HG02588 (cell line): Measurements from ENCODE around the gene GPR37L1.

Experiments used
- ATAC-seq: cut with Tn5 transposase; IDR thresholded peaks from one replicate; pipeline ENCODE4 v1.9.1; 2021; ENCODE audit warnings: mild to moderate bottlenecking, moderate library complexity; ENCODE audit not compliant: unreplicated experiment

Gene GPR37L1, protein sequence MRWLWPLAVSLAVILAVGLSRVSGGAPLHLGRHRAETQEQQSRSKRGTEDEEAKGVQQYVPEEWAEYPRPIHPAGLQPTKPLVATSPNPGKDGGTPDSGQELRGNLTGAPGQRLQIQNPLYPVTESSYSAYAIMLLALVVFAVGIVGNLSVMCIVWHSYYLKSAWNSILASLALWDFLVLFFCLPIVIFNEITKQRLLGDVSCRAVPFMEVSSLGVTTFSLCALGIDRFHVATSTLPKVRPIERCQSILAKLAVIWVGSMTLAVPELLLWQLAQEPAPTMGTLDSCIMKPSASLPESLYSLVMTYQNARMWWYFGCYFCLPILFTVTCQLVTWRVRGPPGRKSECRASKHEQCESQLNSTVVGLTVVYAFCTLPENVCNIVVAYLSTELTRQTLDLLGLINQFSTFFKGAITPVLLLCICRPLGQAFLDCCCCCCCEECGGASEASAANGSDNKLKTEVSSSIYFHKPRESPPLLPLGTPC

DNA sequence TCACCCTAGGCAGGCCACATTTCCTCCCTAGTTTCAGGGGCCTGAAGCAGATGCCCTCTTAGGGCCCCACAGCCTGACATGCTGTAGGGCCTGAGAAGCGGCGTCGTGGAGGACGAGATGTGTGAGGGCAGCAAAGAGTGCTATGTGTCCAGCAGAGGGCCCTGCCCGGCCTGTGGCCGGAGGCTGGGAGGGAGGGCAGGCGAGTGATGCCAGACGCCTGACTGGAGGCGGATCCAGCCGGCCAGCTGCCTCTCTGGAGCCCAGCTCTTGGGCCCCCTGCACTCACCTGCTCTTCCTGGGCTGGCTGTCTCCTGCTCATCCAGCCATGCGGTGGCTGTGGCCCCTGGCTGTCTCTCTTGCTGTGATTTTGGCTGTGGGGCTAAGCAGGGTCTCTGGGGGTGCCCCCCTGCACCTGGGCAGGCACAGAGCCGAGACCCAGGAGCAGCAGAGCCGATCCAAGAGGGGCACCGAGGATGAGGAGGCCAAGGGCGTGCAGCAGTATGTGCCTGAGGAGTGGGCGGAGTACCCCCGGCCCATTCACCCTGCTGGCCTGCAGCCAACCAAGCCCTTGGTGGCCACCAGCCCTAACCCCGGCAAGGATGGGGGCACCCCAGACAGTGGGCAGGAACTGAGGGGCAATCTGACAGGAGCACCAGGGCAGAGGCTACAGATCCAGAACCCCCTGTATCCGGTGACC lies at the start of gene GPR37L1:
GPR37L1 (plus strand) TSS at position 279 of the 697 bp plus-strand sequence; CDS start at position 326, 47 bp downstream.
- ATAC-seq: no peak

DNA sequence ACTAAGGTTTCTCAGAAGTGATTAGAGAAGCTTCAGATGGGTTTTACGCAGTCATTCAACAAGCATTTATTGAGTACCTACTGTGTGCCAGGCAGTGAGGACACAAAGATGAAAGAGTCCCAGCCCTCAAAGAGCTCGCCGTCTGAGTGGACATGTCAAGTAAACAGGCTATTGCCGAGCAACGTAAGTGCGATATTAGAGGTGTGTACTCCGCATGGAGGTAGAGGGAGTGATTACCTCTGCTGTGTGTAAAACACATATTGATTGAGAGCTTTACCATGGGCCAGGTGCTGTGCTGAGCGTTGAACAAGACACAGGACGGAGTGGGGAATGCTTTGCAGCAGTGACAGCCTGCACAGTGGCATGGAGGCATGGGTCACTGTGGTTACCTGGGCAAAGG lies 49.5 kb upstream of the GPR37L1 start:
- ATAC-seq: no peak

DNA sequence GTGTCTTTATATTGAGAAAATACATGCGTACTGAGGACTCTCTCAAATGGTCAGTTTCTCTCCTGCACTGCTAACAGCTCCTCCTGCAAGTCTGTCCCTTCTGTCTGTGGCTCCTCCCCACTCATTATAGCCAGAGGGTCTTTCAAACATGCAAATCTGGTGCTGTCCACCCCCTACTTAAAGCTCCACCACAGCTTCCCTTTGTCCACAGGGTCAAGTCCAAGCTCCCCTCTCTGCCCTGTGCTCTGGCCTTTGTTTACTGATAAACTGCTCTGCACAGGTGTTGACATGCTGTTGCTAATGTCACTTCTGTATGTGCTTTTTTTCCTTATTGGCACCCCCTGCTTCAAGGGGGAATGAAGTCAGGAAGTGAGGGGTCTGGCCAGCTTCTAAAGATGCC lies 47.7 kb upstream of the GPR37L1 start:
- no peak for ATAC-seq

DNA sequence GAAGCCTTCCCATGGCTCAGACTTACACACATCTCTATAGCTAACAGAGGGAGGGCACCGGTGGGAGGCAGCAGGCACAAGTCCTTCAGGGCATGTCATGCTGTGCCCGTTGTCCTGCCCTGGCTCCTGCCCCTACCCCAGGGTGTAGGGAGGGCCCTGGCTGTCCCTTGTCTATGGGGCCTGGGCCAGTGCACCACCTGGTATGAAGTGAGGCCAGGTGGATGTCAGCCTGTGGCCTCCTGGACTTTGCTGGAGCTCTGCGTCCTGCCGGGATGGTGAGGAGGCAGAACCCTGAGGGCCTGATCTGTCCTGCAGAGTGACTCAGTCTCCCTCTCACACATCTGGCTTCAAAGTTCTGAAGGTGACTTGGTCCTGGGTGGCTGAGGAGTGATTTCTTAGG lies 47.3 kb upstream of the GPR37L1 start:
- ATAC-seq: no peak

DNA sequence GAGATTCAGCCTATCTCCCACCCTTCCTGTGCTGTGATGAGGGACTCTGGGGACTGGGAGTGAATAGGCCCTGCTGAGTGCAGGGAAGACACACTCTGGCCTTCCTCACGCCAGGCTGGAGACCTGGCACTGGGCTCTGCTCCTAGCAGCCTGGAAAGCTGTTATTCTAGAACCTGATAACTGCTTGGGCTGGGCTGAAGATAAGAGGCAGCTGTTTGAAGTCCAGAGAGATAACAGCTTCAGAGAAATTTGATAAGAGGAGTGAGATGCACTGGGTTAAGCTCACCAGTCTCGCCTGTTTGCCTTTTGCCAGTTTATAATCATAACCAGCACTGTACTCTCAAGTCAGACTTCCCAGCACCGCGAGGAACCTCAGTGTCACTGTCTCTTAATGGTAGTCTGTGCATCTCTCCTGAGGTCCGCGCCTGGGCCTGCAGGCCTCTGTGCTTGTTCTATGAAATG lies 46.6 kb upstream of the GPR37L1 start:
- ATAC-seq: no peak

DNA sequence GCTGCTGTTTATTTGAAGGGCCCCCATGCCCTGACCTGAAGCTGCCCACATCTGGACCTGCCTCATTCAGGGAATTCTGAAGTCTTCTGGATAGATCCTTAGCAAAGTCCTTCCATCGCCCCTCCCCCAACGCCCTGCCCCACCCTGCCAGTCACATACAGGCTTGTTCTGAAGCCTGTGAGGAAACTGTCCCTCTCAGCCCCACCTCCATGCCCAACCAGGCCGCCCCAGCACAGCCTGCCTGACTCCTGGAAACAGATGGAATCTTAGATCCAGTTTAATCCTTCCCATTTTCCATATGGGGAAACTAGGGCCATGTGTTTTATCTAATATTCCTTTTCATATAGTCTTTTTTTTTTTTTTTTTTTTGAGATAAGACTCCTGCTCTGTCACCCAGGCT lies 44.5 kb upstream of the GPR37L1 start:
- no peak for ATAC-seq

DNA sequence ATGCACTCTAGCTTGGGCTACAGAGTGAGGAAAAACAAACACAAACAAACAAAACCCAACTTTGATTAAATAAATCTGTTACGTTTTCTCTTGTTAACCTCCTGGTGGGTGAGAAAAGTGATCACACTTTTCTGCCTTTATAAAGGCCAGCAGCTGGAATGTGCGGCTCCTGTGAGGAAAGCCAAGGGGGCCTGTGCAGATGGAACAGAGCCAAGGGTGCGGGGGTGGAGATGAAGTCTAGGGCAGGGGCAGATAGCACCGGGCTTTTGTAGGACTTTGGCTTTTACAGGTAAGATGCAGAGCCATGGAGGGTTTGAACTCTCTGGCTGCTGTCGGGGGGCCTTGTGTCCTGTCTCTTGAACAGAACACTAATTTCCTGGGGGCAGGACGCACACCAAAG lies 40.7 kb upstream of the GPR37L1 start:
- no peak for ATAC-seq

DNA sequence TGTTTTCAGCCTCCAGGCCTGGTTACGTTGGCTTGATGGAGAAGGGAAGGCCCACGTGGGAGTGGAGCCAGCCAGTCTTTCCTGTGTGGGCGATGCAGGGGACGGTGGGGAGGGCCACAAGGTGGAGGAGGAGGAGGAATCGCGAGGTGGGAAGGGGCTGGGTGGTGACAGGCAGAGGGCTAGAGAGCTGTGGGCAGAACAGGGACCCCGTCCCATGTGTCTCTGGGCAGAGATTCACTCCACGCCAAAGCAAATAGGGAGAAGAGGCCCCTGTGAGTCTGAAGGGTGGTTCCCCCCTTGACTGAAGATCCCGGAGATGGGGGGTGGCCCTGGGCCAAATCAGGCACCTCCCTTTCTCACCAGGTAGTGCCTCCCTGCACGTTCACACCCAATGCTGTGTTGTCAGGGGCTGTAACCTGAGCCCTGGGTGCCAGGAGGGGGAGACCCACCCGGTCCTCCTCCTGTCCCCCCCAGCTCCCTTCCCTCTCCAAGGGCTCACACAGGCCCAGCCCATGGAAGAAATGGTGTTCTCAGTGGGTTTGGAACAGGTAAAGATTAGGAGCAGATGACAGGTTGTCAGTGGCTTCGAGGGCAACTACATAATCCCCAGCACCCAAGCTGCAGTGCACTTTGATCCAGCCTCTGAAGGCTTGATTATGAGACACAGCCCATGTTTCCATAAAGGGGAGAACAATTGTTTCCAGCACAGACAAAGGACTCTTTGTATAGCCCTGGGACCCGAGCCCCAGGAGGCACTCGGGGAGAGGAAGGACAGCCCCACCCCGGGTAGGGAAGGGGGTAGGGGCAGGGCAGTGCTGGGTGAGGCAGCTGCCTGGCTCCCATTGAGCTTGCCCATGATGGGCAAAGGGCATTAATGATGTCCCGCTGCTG lies 37.7 kb upstream of the GPR37L1 start:
- ATAC-seq: no peak

DNA sequence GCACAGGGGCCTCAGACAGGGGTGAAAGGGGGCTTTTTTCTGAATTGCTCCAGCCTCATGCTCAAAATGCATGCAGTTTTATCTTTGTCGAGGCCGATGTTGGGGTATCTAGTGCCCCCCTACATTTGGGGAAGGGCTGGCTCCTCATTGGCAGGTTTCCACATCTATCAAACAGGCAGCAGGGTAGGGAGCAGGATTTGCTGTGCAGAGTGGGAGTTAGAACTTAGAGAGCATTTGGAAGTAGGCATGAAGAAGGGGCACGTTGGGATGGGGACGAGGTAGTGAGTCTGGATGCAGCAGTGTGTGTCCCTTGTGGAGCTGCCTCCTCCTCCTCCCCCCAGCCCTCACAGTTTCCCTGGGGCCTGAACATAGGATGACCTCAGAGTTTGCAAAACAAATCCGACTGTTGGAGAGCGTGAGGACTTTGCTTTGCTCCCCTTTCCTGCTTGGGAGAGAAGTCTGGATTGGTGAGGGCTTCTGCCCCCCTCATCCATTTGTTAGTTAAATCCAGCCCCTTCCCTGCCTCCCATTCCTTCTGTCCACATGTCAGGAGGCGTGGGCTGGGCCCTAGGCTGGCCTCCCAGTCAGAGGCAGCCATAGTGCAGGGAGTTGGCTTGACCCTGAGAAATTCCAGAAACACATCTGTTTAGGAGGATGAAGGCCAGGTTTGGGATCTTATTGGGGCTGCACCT lies 36.9 kb upstream of the GPR37L1 start:
- no peak for ATAC-seq

DNA sequence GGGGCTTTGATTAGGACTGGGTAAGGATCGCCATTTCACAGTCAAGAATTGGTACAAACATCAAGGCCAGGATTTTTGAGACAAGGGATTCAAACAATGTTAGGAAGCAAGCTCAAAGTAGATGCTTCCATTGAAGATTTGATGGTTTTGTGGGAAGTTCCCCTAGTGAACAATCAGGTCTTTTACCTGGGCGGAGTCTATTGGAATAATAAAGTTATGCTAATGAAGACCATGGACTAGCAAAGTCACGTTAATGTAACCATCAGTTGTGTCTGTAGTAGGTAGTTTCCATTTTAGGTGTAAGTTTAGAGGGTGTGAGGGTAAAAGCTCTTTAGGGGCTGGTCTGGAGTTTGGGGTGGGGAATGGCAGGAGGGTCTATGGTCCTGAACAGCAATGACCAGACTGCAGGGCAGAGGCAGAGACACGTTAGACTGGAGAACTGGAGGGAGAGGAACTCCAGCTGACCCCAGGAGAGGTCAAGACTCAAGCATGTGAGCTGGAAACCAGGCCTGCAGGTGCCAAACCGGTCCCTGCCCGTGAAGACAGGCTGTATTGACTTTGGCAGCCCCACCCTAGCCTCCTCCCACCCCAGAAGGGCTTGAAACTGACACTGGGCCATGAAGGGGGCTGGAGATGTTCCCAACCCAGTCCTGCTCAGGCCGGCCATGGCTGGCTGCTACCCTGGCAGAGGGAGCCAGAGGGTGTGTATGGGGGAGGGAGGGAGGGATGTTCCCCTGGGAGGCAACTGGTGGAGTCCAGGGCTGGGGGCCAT lies 36.0 kb upstream of the GPR37L1 start:
- no peak for ATAC-seq

DNA sequence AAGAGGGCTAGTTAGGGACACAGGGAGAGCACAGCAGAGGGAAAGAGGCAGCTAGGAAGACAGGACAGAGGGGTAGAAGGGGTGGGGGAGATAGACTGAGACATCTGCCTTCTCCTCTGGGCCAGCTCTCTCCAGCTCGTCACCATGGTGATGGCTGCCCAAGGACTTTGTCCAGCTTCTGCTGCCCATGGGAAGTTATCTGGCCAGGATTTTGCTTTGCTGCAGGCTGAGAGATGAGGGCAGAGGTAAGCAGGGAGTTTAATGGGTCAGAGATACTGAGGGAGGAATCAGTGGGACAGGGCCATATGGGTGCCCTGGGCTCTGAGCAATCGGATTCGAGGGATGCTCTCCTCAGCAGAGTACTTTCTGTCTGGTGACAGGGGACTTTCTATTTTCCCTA lies 34.5 kb upstream of the GPR37L1 start:
- ATAC-seq: no peak

DNA sequence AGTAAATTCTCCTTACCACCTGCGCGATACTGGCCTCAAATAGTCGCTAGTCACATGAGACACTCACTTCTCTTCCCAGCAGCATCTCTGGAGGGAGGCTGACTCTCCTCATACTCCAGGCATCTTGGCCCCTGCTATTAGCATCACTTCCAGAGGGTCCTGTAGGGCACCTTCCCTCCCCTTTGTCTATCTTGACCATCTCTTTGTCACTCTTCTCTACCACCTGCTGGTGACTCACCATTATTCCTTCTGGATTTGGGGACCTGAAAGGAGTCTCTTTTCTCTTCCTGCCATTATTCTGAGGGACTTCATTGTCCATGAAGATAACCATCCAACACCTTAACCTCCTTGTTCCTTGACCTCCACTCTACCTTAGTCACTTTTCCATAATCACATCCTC lies 31.7 kb upstream of the GPR37L1 start:
- ATAC-seq: no peak

DNA sequence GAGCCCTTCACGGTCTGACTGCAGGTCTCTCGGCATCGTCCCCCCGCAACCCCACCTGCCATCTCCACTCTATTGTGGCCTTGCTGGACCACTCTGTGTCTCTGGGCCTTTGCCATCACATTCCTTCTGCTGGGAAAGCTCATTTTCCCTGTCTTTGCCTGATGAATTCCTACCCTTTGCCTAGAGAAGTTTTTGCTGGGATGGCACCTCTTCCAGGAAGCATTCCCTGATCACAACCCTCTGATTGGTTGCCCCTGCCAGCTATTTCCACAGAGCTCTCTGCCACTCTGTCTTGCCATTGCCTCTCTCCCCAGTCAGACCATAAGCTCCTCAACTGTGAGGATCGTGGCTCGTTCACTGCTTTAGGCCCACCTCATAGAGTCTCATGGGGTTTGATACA lies 28.9 kb upstream of the GPR37L1 start:
- no peak for ATAC-seq

DNA sequence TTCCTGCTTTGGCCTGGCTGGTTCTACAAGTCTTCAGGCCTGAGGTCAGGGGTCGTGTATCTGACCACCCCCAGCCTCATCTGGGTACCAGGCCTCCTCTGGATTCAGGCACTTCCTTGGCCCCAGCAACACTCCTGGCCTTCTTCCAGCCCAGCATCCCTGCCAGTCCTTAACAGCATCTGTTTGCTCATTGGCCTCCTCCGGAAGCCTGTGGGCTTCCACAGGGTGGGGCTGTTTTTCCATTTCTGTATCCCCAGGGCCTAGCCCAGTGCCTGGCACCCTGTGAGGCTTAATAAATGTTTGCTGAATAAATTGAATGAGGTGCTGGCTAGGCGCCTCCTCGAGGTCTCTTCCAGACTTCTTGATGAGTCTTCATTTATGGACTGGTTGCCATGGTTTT lies 21.5 kb upstream of the GPR37L1 start:
- no peak for ATAC-seq

DNA sequence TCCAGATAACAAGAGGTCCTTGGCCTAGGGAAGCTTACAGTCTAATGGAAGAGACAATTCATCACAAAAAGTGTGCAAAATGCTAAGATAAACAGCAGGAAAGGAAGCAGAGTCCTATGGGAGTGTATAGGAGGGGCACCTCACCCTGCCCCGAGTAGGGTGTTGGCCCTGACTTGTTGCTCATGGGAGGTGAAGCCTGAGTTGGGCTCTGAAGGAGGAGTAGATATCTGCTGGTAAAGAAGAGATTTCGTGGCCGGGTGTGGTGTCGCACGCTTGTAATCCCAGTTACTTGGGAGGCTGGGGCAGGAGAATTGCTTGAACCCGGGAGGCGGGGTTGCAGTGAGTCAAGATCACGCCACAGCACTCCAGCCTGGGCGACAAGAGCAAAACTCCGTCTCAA lies 18.6 kb upstream of the GPR37L1 start:
- ATAC-seq: no peak

DNA sequence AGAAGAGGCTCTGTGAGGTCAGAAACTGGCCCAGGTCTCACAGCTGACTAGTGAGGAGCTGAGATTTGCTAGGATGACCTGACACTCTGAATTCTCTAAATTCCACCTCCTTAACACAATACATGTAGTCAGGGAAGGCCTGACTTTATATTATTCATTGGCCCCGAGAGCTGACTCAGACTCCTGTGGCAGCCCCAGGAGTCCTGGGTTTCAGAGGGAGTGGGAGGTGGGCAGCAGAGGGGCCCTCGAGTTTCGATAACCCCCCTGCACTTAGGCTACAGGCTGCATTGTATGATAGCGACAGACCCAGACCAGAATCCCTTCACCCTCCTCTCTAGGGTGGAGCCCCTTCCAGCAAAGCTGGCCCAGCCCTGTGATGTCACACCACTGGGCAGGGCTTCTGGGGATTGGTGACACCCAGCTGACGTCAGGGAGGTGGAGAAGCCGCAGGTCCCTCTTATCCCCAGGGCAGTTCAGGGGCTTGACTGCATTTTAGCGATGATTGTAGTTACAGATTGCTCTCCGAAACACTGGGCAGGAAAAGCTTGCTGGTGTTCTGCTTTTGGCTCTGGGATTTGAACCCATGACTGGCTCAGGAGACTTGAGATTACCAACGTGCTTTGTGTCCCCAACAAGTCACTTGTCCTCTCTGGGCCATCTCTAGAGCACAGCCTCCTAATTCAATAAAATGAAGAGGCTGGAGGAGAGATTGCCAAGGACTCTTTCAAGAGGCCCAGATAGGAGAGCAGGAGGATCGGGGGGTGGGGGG lies 17.0 kb upstream of the GPR37L1 start:
- ATAC-seq: no peak

DNA sequence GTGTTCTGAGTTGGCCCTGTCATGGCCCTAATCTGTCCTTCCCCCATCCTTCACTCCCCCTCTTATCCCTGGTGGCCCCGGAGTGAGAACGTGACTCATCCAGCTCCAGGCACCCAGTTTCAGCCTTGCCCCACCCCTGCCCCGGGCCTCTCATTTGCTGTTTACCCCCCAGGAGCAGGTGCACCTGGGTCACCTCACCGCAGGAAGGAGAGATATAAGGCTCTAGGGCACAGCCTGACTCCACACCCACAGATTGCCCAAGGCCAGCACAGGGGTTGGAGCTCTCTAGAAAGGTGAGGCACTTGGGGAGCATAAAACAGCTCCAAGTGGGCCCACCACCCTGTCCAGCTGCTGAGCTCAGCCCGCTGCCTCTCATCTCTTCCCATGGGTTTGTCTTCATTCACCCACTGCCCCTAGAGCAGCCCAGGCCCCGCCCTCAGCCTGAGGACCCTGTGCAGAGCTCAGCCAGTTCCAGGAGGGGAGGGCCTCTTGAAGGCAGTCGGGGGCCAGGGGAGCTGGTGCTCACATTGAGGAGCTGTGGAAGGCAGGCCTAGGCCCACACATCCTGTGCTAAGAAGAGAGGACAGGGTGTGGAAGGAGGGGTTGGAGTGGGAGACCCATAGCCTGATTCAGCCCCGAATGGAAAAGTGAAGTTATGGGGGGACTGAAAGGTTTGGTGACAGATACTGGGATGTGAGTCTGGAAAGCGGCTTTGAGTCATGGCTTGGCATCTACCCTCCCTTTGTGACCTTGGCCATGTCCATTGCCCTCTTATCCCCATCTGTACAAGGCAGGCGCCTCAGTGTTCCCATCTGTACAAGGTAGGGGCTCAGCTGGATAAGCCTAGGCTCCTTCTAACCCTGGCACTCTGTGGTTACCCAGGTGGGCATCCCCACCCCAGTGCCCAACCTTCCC lies 16.1 kb upstream of the GPR37L1 start:
- ATAC-seq: no peak

DNA sequence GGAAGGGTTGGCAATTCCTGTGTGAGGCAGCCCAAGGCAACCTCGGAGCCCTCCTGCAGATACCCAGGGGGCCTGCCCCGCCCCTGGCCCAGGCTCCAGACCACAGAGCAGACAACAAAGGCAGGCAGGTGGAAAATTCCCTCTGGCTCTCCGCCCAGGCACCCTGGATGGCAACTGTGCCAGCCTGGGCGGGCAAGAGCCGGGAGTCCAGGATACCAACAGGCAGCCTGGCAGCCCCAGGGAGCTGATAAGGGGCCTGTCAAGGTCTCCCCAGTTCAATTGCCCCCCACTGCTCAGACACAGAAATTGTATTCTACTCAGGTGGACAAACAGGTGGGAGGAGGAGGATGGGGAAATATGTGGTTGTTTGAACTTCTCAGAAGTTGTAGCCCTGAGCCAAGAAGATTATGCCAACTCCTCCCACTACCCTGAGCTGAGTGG lies 15.4 kb upstream of the GPR37L1 start:
- ATAC-seq: no peak
